Astrocyte (in vitro differentiated cells and primary cell): Measurements from ENCODE around the gene AUTS2. TPM values are rescaled to one million over a fixed set of nuclear protein-coding genes. Genes with fewer than 3 reads are reported as not detected.

Source experiments
- DNase-seq: peaks from one replicate; pipeline ENCODE4 v3.0.0-alpha.2; 2010; ENCODE audit warnings: low read depth
- FAIRE-seq: peaks from 2 replicates; lab custom pipeline; 2011; peaks lifted over from hg19 to GRCh38; lab: Jason Lieb, UNC
- H2AFZ ChIP-seq: 2 replicates; pipeline ENCODE4 v1.6.0; 2012; ENCODE audit warnings: low read depth, low read length, inconsistent platforms
- H3K27ac ChIP-seq: 2 replicates; pipeline ENCODE4 v1.5.1; 2011; ENCODE audit warnings: low read depth, low read length, inconsistent platforms
- H3K27me3 ChIP-seq: 2 replicates; pipeline ENCODE4 v1.6.0; 2011; ENCODE audit warnings: low read length, inconsistent platforms; ENCODE audit not compliant: insufficient read depth
- H3K36me3 ChIP-seq: 2 replicates; pipeline ENCODE4 v1.5.1; 2011; ENCODE audit warnings: low read length, inconsistent platforms; ENCODE audit not compliant: insufficient read depth
- H3K4me1 ChIP-seq: 2 replicates; pipeline ENCODE4 v1.5.1; 2011; ENCODE audit warnings: low read length, inconsistent platforms; ENCODE audit not compliant: insufficient read depth
- H3K4me2 ChIP-seq: 2 replicates; pipeline ENCODE4 v1.6.0; 2012; ENCODE audit warnings: low read length, inconsistent platforms
- H3K4me3 ChIP-seq: 2 replicates; pipeline ENCODE4 v1.5.1; 2011; ENCODE audit warnings: low read depth, mild to moderate bottlenecking, low read length, inconsistent platforms; ENCODE audit not compliant: insufficient read depth
- H3K79me2 ChIP-seq: 2 replicates; pipeline ENCODE4 v1.6.0; 2012; ENCODE audit warnings: mild to moderate bottlenecking, low read length, inconsistent platforms; ENCODE audit not compliant: insufficient read depth
- H3K9ac ChIP-seq: 2 replicates; pipeline ENCODE4 v1.6.0; 2012; ENCODE audit warnings: mild to moderate bottlenecking, low read length, inconsistent platforms
- H3K9me3 ChIP-seq: 2 replicates; pipeline ENCODE4 v1.5.1; 2012; ENCODE audit warnings: low read depth, mild to moderate bottlenecking, low read length, inconsistent platforms; ENCODE audit not compliant: insufficient read depth
- H4K20me1 ChIP-seq: 2 replicates; pipeline ENCODE4 v1.6.0; 2012; ENCODE audit warnings: low read length, inconsistent platforms; ENCODE audit not compliant: insufficient read depth
- H3K27ac Mint-ChIP-seq: one replicate; pipeline ENCODE4 v1.8.0; 2021; ENCODE audit warnings: mild to moderate bottlenecking, mixed read lengths; ENCODE audit not compliant: unreplicated experiment
- H3K27me3 Mint-ChIP-seq: one replicate; pipeline ENCODE4 v1.8.0; 2021; ENCODE audit warnings: low read depth, mixed read lengths; ENCODE audit not compliant: unreplicated experiment
- H3K36me3 Mint-ChIP-seq: one replicate; pipeline ENCODE4 v1.8.0; 2021; ENCODE audit warnings: low read depth, mixed read lengths; ENCODE audit not compliant: unreplicated experiment
- H3K4me1 Mint-ChIP-seq: one replicate; pipeline ENCODE4 v1.8.0; 2021; ENCODE audit warnings: low read depth, mixed read lengths; ENCODE audit not compliant: unreplicated experiment
- H3K4me3 Mint-ChIP-seq: one replicate; pipeline ENCODE4 v1.8.0; 2021; ENCODE audit warnings: mild to moderate bottlenecking, moderate library complexity, mixed read lengths; ENCODE audit not compliant: unreplicated experiment
- H3K9me3 Mint-ChIP-seq: one replicate; pipeline ENCODE4 v1.8.0; 2021; ENCODE audit warnings: mild to moderate bottlenecking, mixed read lengths; ENCODE audit not compliant: unreplicated experiment
- CTCF ChIP-seq: IDR thresholded peaks from 2 replicates; pipeline ENCODE4 v1.5.1; 2011; ENCODE audit warnings: low read depth, mild to moderate bottlenecking, inconsistent platforms, low read length, moderate library complexity; ENCODE audit not compliant: insufficient read depth
- EZH2 ChIP-seq: IDR thresholded peaks from 2 replicates; pipeline ENCODE4 v1.6.1; 2012; ENCODE audit warnings: mild to moderate bottlenecking, low read length, inconsistent platforms; ENCODE audit not compliant: insufficient read depth
- total RNA-seq: library from RNA; stranded (reverse); gene quantifications from 2 replicates; pipeline ENCODE4 v1.2.1, GENCODE V29; 2021

AUTS2 gene
- total RNA-seq, 1 donor from 2014 or later, result 73.2 TPM

- FAIRE-seq (no peak), DNase-seq (no peak)
- Histone ChIP-seq H3K27ac (no peak overlapping the region), H2AFZ (no peak overlapping the region), H3K4me2 (no peak overlapping the region), H3K79me2 (no peaks in the 10 kb centered on the region), H3K4me1 (no peaks in the 10 kb centered on the region), H3K9ac (no peak overlapping the region), H3K4me3 (no peak overlapping the region), H3K9me3 (no peaks in the 10 kb centered on the region), H3K36me3 (no peaks in the 10 kb centered on the region), H3K27me3 (peaks cover 4% of the 10 kb centered on the region), H4K20me1 (no peaks in the 10 kb centered on the region)
- Mint-ChIP-seq H3K4me3 (no peak overlapping the region), H3K4me1 (no peaks in the 10 kb centered on the region), H3K36me3 (peaks cover 4% of the 10 kb centered on the region), H3K27me3 (no peaks in the 10 kb centered on the region), H3K27ac (no peak overlapping the region), H3K9me3 (no peaks in the 10 kb centered on the region)
- TF ChIP-seq CTCF, result no peak
Observed at GRCh38 chr7:70421319-70421718, 823.0 kb downstream of the AUTS2 start.

- Mint-ChIP-seq H3K36me3 (peaks cover 4% of the 10 kb centered on the region), H3K27me3 (no peaks in the 10 kb centered on the region), H3K27ac (no peak overlapping the region), H3K9me3 (no peaks in the 10 kb centered on the region), H3K4me3 (no peak overlapping the region), H3K4me1 (no peaks in the 10 kb centered on the region)
- FAIRE-seq (no peak), DNase-seq (no peak)
- Histone ChIP-seq H3K27me3 (no peaks in the 10 kb centered on the region), H4K20me1 (no peaks in the 10 kb centered on the region), H3K9ac (no peak overlapping the region), H3K36me3 (no peaks in the 10 kb centered on the region), H3K4me3 (no peak overlapping the region), H3K4me2 (no peak overlapping the region), H3K4me1 (no peaks in the 10 kb centered on the region), H3K79me2 (no peaks in the 10 kb centered on the region), H3K27ac (no peak overlapping the region), H2AFZ (no peak overlapping the region), H3K9me3 (no peaks in the 10 kb centered on the region)
- TF ChIP-seq EZH2, result no peak
- no peak for TF ChIP-seq CTCF
Observed at GRCh38 chr7:70426249-70426880, 828.1 kb downstream of the AUTS2 start.

GRCh38 chr7:70432567-70433001 lies 834.3 kb downstream of the AUTS2 start:
- no peaks in the 10 kb centered on the region for H3K36me3 Mint-ChIP-seq
- DNase-seq (no peak), FAIRE-seq (no peak)
- Histone ChIP-seq H3K9me3 (no peaks in the 10 kb centered on the region), H3K79me2 (no peaks in the 10 kb centered on the region), H3K27ac (no peak overlapping the region), H3K9ac (no peak overlapping the region), H4K20me1 (no peaks in the 10 kb centered on the region), H3K4me2 (no peak overlapping the region), H3K4me1 (no peaks in the 10 kb centered on the region), H3K4me3 (no peak overlapping the region), H3K27me3 (no peaks in the 10 kb centered on the region), H2AFZ (no peak overlapping the region), H3K36me3 (no peaks in the 10 kb centered on the region)
- H3K9me3 Mint-ChIP-seq, result no peaks in the 10 kb centered on the region
- H3K4me1 Mint-ChIP-seq, result peaks cover 8% of the 10 kb centered on the region
- H3K4me3 Mint-ChIP-seq, result no peak overlapping the region
- H3K27me3 Mint-ChIP-seq, result no peaks in the 10 kb centered on the region
- H3K27ac Mint-ChIP-seq, result no peak overlapping the region
- no peak for TF ChIP-seq EZH2
- TF ChIP-seq CTCF, result no peak
